ENCODE data around the gene ABCB4.

Gene ABCB4

GRCh38 chr7:87416682-87417587 lies 58.5 kb downstream of the ABCB4 start:
- no peak overlapping the region for H3K27ac ChIP-seq
- H3K36me3 ChIP-seq = no peaks in the 10 kb centered on the region
- H3K4me3 ChIP-seq (ENCODE audit: low read depth in 1 of 2, low read length in 1 of 2) = no peak overlapping the region
- no peaks in the 10 kb centered on the region for H3K27me3 ChIP-seq
- no peaks in the 10 kb centered on the region for H3K9me3 ChIP-seq
- TF ChIP-seq, protein P1, sequence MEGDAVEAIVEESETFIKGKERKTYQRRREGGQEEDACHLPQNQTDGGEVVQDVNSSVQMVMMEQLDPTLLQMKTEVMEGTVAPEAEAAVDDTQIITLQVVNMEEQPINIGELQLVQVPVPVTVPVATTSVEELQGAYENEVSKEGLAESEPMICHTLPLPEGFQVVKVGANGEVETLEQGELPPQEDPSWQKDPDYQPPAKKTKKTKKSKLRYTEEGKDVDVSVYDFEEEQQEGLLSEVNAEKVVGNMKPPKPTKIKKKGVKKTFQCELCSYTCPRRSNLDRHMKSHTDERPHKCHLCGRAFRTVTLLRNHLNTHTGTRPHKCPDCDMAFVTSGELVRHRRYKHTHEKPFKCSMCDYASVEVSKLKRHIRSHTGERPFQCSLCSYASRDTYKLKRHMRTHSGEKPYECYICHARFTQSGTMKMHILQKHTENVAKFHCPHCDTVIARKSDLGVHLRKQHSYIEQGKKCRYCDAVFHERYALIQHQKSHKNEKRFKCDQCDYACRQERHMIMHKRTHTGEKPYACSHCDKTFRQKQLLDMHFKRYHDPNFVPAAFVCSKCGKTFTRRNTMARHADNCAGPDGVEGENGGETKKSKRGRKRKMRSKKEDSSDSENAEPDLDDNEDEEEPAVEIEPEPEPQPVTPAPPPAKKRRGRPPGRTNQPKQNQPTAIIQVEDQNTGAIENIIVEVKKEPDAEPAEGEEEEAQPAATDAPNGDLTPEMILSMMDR (IDR thresholded peaks at IDR 0.05) = peak; percentile 50
- no peaks in the 10 kb centered on the region for H3K4me1 ChIP-seq (ENCODE audit: control insufficient read depth in 1 of 2, insufficient read depth in 1 of 2, low read depth in 1 of 2, low read length in 1 of 2)

DNA sequence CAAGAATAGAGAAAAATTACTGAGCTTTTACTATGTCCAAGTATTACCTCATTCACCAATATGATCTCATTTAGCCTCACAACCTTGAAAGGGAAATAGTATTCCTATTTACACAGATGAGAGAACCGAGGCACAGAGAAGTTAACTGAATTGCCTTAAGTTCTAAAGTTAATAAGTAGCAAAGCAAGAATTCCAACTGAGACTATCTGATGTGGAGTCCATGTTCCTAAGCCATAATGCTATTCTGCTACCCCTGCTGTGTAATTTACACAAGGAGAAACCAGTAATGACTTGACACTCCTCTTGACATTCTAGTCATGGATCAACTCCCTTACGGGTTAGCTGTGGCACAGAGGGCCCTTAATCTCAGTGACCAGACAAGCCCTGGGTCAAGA lies 60.7 kb downstream of the ABCB4 start:
- H3K27ac ChIP-seq = no peak overlapping the region
- H3K27me3 ChIP-seq = no peaks in the 10 kb centered on the region
- H3K4me1 ChIP-seq (ENCODE audit: control insufficient read depth in 1 of 2, insufficient read depth in 1 of 2, low read depth in 1 of 2, low read length in 1 of 2) = no peaks in the 10 kb centered on the region
- H3K36me3 ChIP-seq = no peaks in the 10 kb centered on the region
- H3K9me3 ChIP-seq = no peaks in the 10 kb centered on the region
- TF ChIP-seq, protein P1 (IDR thresholded peaks at IDR 0.05) = no peak
- H3K4me3 ChIP-seq (ENCODE audit: low read depth in 1 of 2, low read length in 1 of 2) = no peak overlapping the region

- Histone ChIP-seq H3K36me3 (no peaks in the 10 kb centered on the region), H3K27me3 (no peaks in the 10 kb centered on the region), H3K9me3 (no peaks in the 10 kb centered on the region), H3K4me1 (ENCODE audit: control insufficient read depth in 1 of 2, insufficient read depth in 1 of 2, low read depth in 1 of 2, low read length in 1 of 2) (no peaks in the 10 kb centered on the region), H3K27ac (no peak overlapping the region), H3K4me3 (ENCODE audit: low read depth in 1 of 2, low read length in 1 of 2) (no peak overlapping the region)
- TF ChIP-seq, protein P1 (IDR thresholded peaks at IDR 0.05) = no peak
Observed at GRCh38 chr7:87413951-87414793, 61.3 kb downstream of the ABCB4 start.

- no peak overlapping the region for H3K4me3 ChIP-seq (ENCODE audit: low read depth in 1 of 2, low read length in 1 of 2)
- no peak overlapping the region for H3K27ac ChIP-seq
- H3K4me1 ChIP-seq (ENCODE audit: control insufficient read depth in 1 of 2, insufficient read depth in 1 of 2, low read depth in 1 of 2, low read length in 1 of 2) = no peaks in the 10 kb centered on the region
- H3K27me3 ChIP-seq = no peaks in the 10 kb centered on the region
- TF ChIP-seq, protein P1 (IDR thresholded peaks at IDR 0.05) = no peak
- H3K9me3 ChIP-seq = no peaks in the 10 kb centered on the region
- no peaks in the 10 kb centered on the region for H3K36me3 ChIP-seq
Observed at GRCh38 chr7:87413029-87413428, 62.5 kb downstream of the ABCB4 start.

DNA sequence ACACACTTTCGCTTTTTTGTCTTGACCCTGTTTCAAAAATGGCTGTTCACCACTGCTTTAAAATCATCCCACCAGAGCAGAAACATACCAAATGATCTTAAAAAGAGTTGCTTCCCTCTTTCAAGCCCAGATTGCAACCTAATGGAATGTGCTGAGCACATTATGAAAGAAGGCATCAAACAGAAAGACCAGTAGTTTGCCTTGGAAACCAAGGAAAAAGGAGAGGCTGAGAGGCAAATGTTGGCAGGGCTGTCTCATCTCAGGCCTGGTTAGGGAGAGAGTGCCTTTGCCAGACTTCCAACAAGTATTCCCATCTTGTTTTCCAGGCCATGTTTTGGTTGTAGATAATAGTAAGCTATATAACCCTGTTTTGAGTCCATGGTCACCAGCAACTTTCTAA lies 64.3 kb downstream of the ABCB4 start:
- Histone ChIP-seq H3K4me1 (ENCODE audit: control insufficient read depth in 1 of 2, insufficient read depth in 1 of 2, low read depth in 1 of 2, low read length in 1 of 2) (no peaks in the 10 kb centered on the region), H3K36me3 (no peaks in the 10 kb centered on the region), H3K27ac (no peak overlapping the region), H3K4me3 (ENCODE audit: low read depth in 1 of 2, low read length in 1 of 2) (no peak overlapping the region), H3K27me3 (no peaks in the 10 kb centered on the region), H3K9me3 (no peaks in the 10 kb centered on the region)
- TF ChIP-seq, protein P1 (IDR thresholded peaks at IDR 0.05) = no peak

Data from neutrophil (primary cell).